Measurements from ENCODE around the gene CASTOR1.

CASTOR1 gene

DNA sequence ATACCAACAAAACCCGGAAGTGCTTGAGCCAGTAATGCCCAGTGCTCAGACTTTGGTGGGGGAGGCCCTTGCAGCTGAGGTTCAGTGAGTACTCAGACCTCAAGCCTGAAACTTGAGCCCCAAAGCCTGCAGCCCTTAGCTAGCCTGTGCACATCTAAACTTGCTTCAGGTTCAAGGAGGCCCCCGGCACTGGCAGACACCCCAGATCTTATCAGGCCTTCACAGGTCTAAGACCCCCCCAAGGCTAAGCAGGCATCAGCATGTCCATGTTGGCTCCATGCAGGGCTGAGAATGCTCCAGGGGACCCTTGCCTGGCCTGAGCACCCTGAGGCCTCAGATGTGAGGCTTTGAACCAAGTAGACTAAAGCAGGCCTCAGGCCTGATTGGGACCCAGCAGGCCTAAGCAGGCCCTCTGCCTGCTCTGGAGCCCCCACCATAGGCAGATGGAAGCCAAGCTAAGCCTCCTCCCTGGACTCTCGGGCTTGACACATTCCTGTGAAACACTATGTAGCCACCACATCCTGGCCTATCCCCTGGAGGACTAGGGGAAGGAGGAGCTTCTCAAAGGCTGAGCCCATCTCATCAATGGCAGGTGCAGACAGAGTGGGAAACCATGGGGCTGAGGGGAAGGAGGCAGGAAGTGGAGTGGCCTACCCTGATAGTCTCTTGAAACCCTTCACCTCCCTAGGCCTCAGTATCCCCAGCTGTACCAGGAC, 1.2 kb upstream of the CASTOR1 start:
- H3K36me3 ChIP-seq (ENCODE audit: control insufficient read depth in 4 of 4, insufficient read depth in 4 of 4, low read length in 3 of 4) = peaks cover 2 to 37% (median 32%) of the 10 kb centered on the region in 4 experiments
- H3K27me3 ChIP-seq (replicated peaks in 2 of 5; ENCODE audit: control insufficient read depth in 4 of 5, insufficient read depth in 5 of 5, low read length in 4 of 5) = no peaks in the 10 kb centered on the region
- no peak for DNase-seq
- WGBS (ENCODE audit: insufficient coverage) = 55% methylated on average over 2 of the region's 3 CpGs
- CTCF ChIA-PET = interaction anchor here (0.8 to 7.5 kb wide), 8 partner anchors 11 to 186 kb away, joined by 3 to 83 read pairs (median 26); partner anchors contain the start of gene TBC1D10A
- peaks cover 4 to 41% (median 37%) of the 10 kb centered on the region in 4 experiments for H3K4me1 ChIP-seq (ENCODE audit: control extremely low read depth in 1 of 4, control insufficient read depth in 4 of 4, insufficient read depth in 4 of 4, low read length in 3 of 4)
- no peaks in the 10 kb centered on the region for H3K9me3 ChIP-seq (ENCODE audit: control extremely low read depth in 1 of 5, control insufficient read depth in 4 of 5, insufficient read depth in 2 of 5, low read depth in 1 of 5, low read length in 4 of 5)
- no peak overlapping the region for H3K27ac ChIP-seq (ENCODE audit: insufficient read depth in 1 of 2, low read depth in 1 of 2, low read length in 2 of 2, poor library complexity in 1 of 2, severe bottlenecking in 2 of 2)
- POLR2A ChIA-PET = interaction anchor here (1.1 to 1.4 kb wide), 4 partner anchors 16 to 37 kb away, joined by 3 to 4 read pairs (median 3); partner anchors contain the start of gene TBC1D10A
- peak overlapping the region in 3 of 7 experiments; percentile 75 to 85 (median 76) for H3K4me3 ChIP-seq (ENCODE audit: control insufficient read depth in 1 of 7, extremely low read depth in 1 of 7, insufficient read depth in 4 of 7, low read depth in 2 of 7, low read length in 6 of 7)

DNA sequence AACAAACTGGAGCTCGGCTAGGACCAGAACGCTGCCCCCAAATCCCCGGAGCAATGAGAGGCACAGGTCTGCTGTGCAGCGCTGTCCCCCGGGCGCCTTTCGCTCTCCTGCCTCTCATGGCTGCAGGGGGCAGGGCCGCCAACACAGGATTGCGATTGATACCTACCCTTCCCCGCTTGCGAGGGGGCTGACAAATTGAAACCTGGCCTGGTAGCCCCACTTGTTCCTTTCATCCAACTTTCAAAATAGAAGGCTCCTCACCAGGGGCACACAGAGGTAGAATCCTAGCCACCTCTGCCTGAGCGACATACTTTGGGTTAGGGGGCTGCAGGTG, 642 bp upstream of the CASTOR1 start:
- Histone ChIP-seq H3K36me3 (ENCODE audit: control insufficient read depth in 4 of 4, insufficient read depth in 4 of 4, low read length in 3 of 4) (peaks cover 2 to 36% (median 28%) of the 10 kb centered on the region in 4 experiments), H3K27me3 (replicated peaks in 2 of 5; ENCODE audit: control insufficient read depth in 4 of 5, insufficient read depth in 5 of 5, low read length in 4 of 5) (no peaks in the 10 kb centered on the region), H3K4me1 (ENCODE audit: control extremely low read depth in 1 of 4, control insufficient read depth in 4 of 4, insufficient read depth in 4 of 4, low read length in 3 of 4) (peaks cover 4 to 41% (median 38%) of the 10 kb centered on the region in 4 experiments), H3K9me3 (ENCODE audit: control extremely low read depth in 1 of 5, control insufficient read depth in 4 of 5, insufficient read depth in 2 of 5, low read depth in 1 of 5, low read length in 4 of 5) (no peaks in the 10 kb centered on the region), H3K27ac (ENCODE audit: insufficient read depth in 1 of 2, low read depth in 1 of 2, low read length in 2 of 2, poor library complexity in 1 of 2, severe bottlenecking in 2 of 2) (no peak overlapping the region), H3K4me3 (ENCODE audit: control insufficient read depth in 1 of 7, extremely low read depth in 1 of 7, insufficient read depth in 4 of 7, low read depth in 2 of 7, low read length in 6 of 7) (peak overlapping the region in 6 of 7 experiments; percentile 67 to 85 (median 76))
- WGBS (ENCODE audit: insufficient coverage) = 18% methylated on average over 12 of the region's 12 CpGs
- POLR2A ChIA-PET = interaction anchor here (1.1 kb wide), 1 partner anchor 25 kb away, joined by 3 read pairs; no protein-coding TSS in a partner anchor
- DNase-seq = peak in 1 of 3 donors; percentile 57
- CTCF ChIA-PET = interaction anchor here (2.7 to 7.6 kb wide), 8 partner anchors 11 to 185 kb away, joined by 14 to 91 read pairs (median 29); partner anchors contain the start of genes RNF215 and TBC1D10A

- Histone ChIP-seq H3K9me3 (ENCODE audit: control extremely low read depth in 1 of 5, control insufficient read depth in 4 of 5, insufficient read depth in 2 of 5, low read depth in 1 of 5, low read length in 4 of 5) (no peaks in the 10 kb centered on the region), H3K4me1 (ENCODE audit: control extremely low read depth in 1 of 4, control insufficient read depth in 4 of 4, insufficient read depth in 4 of 4, low read length in 3 of 4) (peaks cover 4 to 42% (median 41%) of the 10 kb centered on the region in 4 experiments), H3K36me3 (ENCODE audit: control insufficient read depth in 4 of 4, insufficient read depth in 4 of 4, low read length in 3 of 4) (peaks cover 2 to 23% (median 17%) of the 10 kb centered on the region in 4 experiments), H3K4me3 (ENCODE audit: control insufficient read depth in 1 of 7, extremely low read depth in 1 of 7, insufficient read depth in 4 of 7, low read depth in 2 of 7, low read length in 6 of 7) (peak overlapping the region; percentile 48 to 85 (median 75)), H3K27ac (ENCODE audit: insufficient read depth in 1 of 2, low read depth in 1 of 2, low read length in 2 of 2, poor library complexity in 1 of 2, severe bottlenecking in 2 of 2) (peak overlapping the region in 1 of 2 experiments; percentile 49), H3K27me3 (replicated peaks in 2 of 5; ENCODE audit: control insufficient read depth in 4 of 5, insufficient read depth in 5 of 5, low read length in 4 of 5) (no peaks in the 10 kb centered on the region)
- ChIA-PET CTCF (interaction anchor here (0.7 to 7.6 kb wide), 37 partner anchors 7 to 200 kb away, joined by 3 to 91 read pairs (median 6); partner anchors contain the start of genes CCDC157, RNF215, SF3A1 and TBC1D10A), POLR2A (interaction anchor here (0.6 to 2.0 kb wide), 8 partner anchors 14 to 101 kb away, joined by 3 to 8 read pairs (median 4); partner anchors contain the start of genes CCDC157, OSM and SF3A1)
- 17% methylated on average over 14 of the region's 27 CpGs for WGBS (ENCODE audit: insufficient coverage)
- DNase-seq = no peak
These were observed 725 bp downstream of the CASTOR1 start for GRCh38 chr22:30288419-30289140.

DNA sequence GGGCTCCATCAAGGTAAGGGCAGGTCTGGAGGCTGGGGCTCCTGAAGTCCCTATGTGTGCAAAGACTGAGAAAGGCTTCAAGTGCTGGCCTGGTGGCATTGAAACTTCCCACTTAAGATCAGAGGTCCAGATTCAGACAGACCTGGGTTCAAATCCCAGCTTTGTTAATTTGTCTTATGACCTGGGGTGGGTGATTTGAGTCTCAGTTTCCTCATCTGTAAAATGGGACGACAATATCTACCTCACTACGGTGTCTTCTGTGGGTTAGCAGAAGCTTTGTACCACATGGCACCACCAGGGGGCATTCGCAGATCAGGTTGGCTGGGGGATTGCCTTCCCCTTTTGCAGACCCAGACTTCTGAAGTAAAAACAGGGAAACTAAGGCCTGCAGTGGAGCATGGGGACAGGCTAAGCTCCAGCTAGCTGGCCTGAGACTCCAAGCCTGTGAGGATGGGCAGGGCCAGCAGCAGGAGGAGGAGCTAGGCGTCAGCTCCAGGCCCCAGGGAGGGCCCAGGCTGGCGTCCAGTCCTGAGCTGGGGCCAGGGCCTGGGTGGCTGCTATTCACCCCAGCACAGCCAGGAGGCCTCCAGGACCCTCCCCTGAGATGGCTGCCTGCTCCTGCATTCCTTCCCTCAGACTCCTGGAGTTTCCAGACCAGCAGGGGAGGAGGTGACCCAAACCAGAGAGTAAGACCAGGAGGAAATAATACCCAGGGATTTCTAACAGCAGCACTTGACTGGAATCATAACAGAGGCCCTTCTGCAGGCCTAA, 1.5 kb downstream of the CASTOR1 start:
- H3K36me3 ChIP-seq (ENCODE audit: control insufficient read depth in 4 of 4, insufficient read depth in 4 of 4, low read length in 3 of 4) = peaks cover 2 to 17% (median 10%) of the 10 kb centered on the region in 4 experiments
- H3K27me3 ChIP-seq (replicated peaks in 2 of 5; ENCODE audit: control insufficient read depth in 4 of 5, insufficient read depth in 5 of 5, low read length in 4 of 5) = no peaks in the 10 kb centered on the region
- H3K27ac ChIP-seq (ENCODE audit: insufficient read depth in 1 of 2, low read depth in 1 of 2, low read length in 2 of 2, poor library complexity in 1 of 2, severe bottlenecking in 2 of 2) = no peak overlapping the region
- peak; percentile 88 to 97 (median 95) for DNase-seq
- 9% methylated on average over 5 of the region's 5 CpGs for WGBS (ENCODE audit: insufficient coverage)
- ChIA-PET POLR2A (interaction anchor here (0.7 to 2.0 kb wide), 7 partner anchors 15 to 68 kb away, joined by 3 to 8 read pairs (median 3); partner anchors contain the start of genes CCDC157, OSM and SF3A1), CTCF (interaction anchor here (0.8 to 7.6 kb wide), 35 partner anchors 8 to 199 kb away, joined by 3 to 91 read pairs (median 7); partner anchors contain the start of genes CCDC157, RNF215, SF3A1 and TBC1D10A)
- peaks cover 4 to 49% (median 49%) of the 10 kb centered on the region in 4 experiments for H3K4me1 ChIP-seq (ENCODE audit: control extremely low read depth in 1 of 4, control insufficient read depth in 4 of 4, insufficient read depth in 4 of 4, low read length in 3 of 4)
- no peaks in the 10 kb centered on the region for H3K9me3 ChIP-seq (ENCODE audit: control extremely low read depth in 1 of 5, control insufficient read depth in 4 of 5, insufficient read depth in 2 of 5, low read depth in 1 of 5, low read length in 4 of 5)
- peak overlapping the region in 2 of 7 experiments; percentile 76 to 85 for H3K4me3 ChIP-seq (ENCODE audit: control insufficient read depth in 1 of 7, extremely low read depth in 1 of 7, insufficient read depth in 4 of 7, low read depth in 2 of 7, low read length in 6 of 7)

DNA sequence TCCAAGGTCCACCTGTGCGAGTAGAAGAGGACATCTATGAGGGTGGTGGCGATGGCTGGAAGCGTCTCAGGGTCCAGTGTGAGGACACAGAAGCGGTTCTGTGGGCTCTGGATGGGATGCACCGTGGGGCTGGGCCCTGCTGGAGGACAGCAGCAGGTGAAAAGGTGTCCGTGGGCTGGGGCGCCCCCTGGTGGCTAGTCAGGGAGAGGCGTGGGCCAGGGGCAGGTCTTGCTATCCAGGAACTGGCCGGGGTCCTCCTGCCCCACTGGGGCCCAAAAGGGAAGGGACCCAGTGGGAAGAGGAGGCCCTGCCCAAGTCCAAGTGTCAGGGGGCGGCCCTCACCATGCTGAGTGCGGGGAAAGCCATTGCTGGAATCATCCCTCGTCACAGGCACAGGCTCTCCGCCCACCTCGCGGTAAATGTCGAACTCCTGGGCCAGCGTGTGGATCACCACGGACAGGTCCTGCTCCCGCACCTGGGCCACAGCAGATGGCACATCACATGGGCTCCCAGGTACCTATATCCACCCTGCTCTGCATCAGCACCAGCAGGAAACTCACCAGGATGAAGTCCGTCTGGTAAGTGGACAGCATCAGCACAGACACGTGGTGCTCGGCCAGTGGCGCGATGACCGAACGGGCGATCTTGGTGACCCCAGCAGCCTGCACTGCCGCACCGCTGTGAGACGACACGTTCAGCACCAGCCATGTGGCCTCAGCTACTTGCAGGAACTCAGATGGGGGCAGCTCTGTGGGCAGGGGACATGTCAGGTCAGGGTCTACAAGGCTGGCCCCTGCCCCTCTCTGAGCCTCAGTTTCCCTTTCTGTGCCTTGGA, 2.3 kb downstream of the CASTOR1 start:
- Histone ChIP-seq H3K4me3 (ENCODE audit: control insufficient read depth in 1 of 7, extremely low read depth in 1 of 7, insufficient read depth in 4 of 7, low read depth in 2 of 7, low read length in 6 of 7) (no peak overlapping the region), H3K4me1 (ENCODE audit: control extremely low read depth in 1 of 4, control insufficient read depth in 4 of 4, insufficient read depth in 4 of 4, low read length in 3 of 4) (peaks cover 4 to 57% (median 55%) of the 10 kb centered on the region in 4 experiments), H3K36me3 (ENCODE audit: control insufficient read depth in 4 of 4, insufficient read depth in 4 of 4, low read length in 3 of 4) (peaks cover 0 to 9% (median 3%) of the 10 kb centered on the region in 4 experiments), H3K27ac (ENCODE audit: insufficient read depth in 1 of 2, low read depth in 1 of 2, low read length in 2 of 2, poor library complexity in 1 of 2, severe bottlenecking in 2 of 2) (no peak overlapping the region), H3K9me3 (ENCODE audit: control extremely low read depth in 1 of 5, control insufficient read depth in 4 of 5, insufficient read depth in 2 of 5, low read depth in 1 of 5, low read length in 4 of 5) (no peaks in the 10 kb centered on the region), H3K27me3 (replicated peaks in 2 of 5; ENCODE audit: control insufficient read depth in 4 of 5, insufficient read depth in 5 of 5, low read length in 4 of 5) (no peaks in the 10 kb centered on the region)
- WGBS (ENCODE audit: insufficient coverage) = 56% methylated on average over 30 of the region's 31 CpGs
- CTCF ChIA-PET = interaction anchor here (1.1 to 7.6 kb wide), 31 partner anchors 8 to 198 kb away, joined by 3 to 91 read pairs (median 13); partner anchors contain the start of genes CCDC157, RNF215, SF3A1 and TBC1D10A
- POLR2A ChIA-PET = interaction anchor here (1.0 to 2.0 kb wide), 4 partner anchors 16 to 69 kb away, joined by 3 to 8 read pairs (median 4); partner anchors contain the start of genes CCDC157, OSM and SF3A1
- peak; percentile 73 to 83 (median 83) for DNase-seq
